ENCODE results near the gene SERPINH1.

SERPINH1 gene

GRCh38 chr11:75538150-75538942 is 23.7 kb upstream of the SERPINH1 start:
- Histone ChIP-seq H4K20me1 (ENCODE audit: insufficient read depth, low read length) (no peaks in the 10 kb centered on the region), H3K27ac (ENCODE audit: low read length) (no peak overlapping the region), H3K79me2 (ENCODE audit: low read length) (no peaks in the 10 kb centered on the region), H3K4me1 (ENCODE audit: low read length) (no peaks in the 10 kb centered on the region), H3K4me3 (ENCODE audit: low read length) (no peak overlapping the region), H3K4me2 (ENCODE audit: low read depth, low read length) (no peak overlapping the region), H3F3A (ENCODE audit: insufficient read depth, low read length) (no peaks in the 10 kb centered on the region), H3K36me3 (replicated peaks; ENCODE audit: insufficient read depth, low read length) (no peaks in the 10 kb centered on the region), H3K9me3 (replicated peaks; ENCODE audit: insufficient read depth, low read length) (no peaks in the 10 kb centered on the region), H3K27me3 (replicated peaks; ENCODE audit: insufficient read depth, low read length) (no peaks in the 10 kb centered on the region), H3K9me2 (replicated peaks; ENCODE audit: insufficient read depth, low read length) (no peaks in the 10 kb centered on the region), H3K9ac (ENCODE audit: low read length) (no peak overlapping the region), H2AFZ (ENCODE audit: low read length) (no peak overlapping the region)
- TF ChIP-seq CTCF (IDR thresholded peaks at IDR 0.05; ENCODE audit: low read length) (no peak), EZH2 (optimal IDR thresholded peaks at IDR 0.05; ENCODE audit: low read depth, low read length) (no peak), EZH2phosphoT487 (IDR thresholded peaks at IDR 0.05; ENCODE audit: low read length) (no peak)
- DNase-seq, result no peak

GRCh38 chr11:75539459-75540334 is 22.4 kb upstream of the SERPINH1 start:
- Histone ChIP-seq H3K27ac (ENCODE audit: low read length) (no peak overlapping the region), H3K4me1 (ENCODE audit: low read length) (no peaks in the 10 kb centered on the region), H3K4me3 (ENCODE audit: low read length) (no peak overlapping the region), H3K9me2 (replicated peaks; ENCODE audit: insufficient read depth, low read length) (no peaks in the 10 kb centered on the region), H2AFZ (ENCODE audit: low read length) (no peak overlapping the region), H3K36me3 (replicated peaks; ENCODE audit: insufficient read depth, low read length) (no peaks in the 10 kb centered on the region), H3K9me3 (replicated peaks; ENCODE audit: insufficient read depth, low read length) (no peaks in the 10 kb centered on the region), H3K4me2 (ENCODE audit: low read depth, low read length) (no peak overlapping the region), H3F3A (ENCODE audit: insufficient read depth, low read length) (no peaks in the 10 kb centered on the region), H4K20me1 (ENCODE audit: insufficient read depth, low read length) (no peaks in the 10 kb centered on the region), H3K9ac (ENCODE audit: low read length) (no peak overlapping the region), H3K27me3 (replicated peaks; ENCODE audit: insufficient read depth, low read length) (no peaks in the 10 kb centered on the region), H3K79me2 (ENCODE audit: low read length) (no peaks in the 10 kb centered on the region)
- no peak for DNase-seq
- TF ChIP-seq CTCF (IDR thresholded peaks at IDR 0.05; ENCODE audit: low read length), result no peak
- no peak for TF ChIP-seq EZH2phosphoT487 (IDR thresholded peaks at IDR 0.05; ENCODE audit: low read length)
- no peak for TF ChIP-seq EZH2 (optimal IDR thresholded peaks at IDR 0.05; ENCODE audit: low read depth, low read length)

GRCh38 chr11:75541193-75542087 is 20.6 kb upstream of the SERPINH1 start:
- no peak overlapping the region for H3K27ac ChIP-seq (ENCODE audit: low read length)
- no peak overlapping the region for H3K4me2 ChIP-seq (ENCODE audit: low read depth, low read length)
- H3K4me3 ChIP-seq (ENCODE audit: low read length), result no peak overlapping the region
- no peak overlapping the region for H3K9ac ChIP-seq (ENCODE audit: low read length)
- no peaks in the 10 kb centered on the region for H3K79me2 ChIP-seq (ENCODE audit: low read length)
- DNase-seq, result no peak
- TF ChIP-seq EZH2phosphoT487 (IDR thresholded peaks at IDR 0.05; ENCODE audit: low read length) (no peak), EZH2 (optimal IDR thresholded peaks at IDR 0.05; ENCODE audit: low read depth, low read length) (no peak), CTCF (IDR thresholded peaks at IDR 0.05; ENCODE audit: low read length) (no peak)
- no peaks in the 10 kb centered on the region for H3F3A ChIP-seq (ENCODE audit: insufficient read depth, low read length)
- peaks cover under 1% of the 10 kb centered on the region; the same call in 1 of the 2 replicates for H3K27me3 ChIP-seq (replicated peaks; ENCODE audit: insufficient read depth, low read length)
- no peaks in the 10 kb centered on the region for H3K9me3 ChIP-seq (replicated peaks; ENCODE audit: insufficient read depth, low read length)
- H4K20me1 ChIP-seq (ENCODE audit: insufficient read depth, low read length), result no peaks in the 10 kb centered on the region
- no peak overlapping the region for H2AFZ ChIP-seq (ENCODE audit: low read length)
- no peaks in the 10 kb centered on the region for H3K36me3 ChIP-seq (replicated peaks; ENCODE audit: insufficient read depth, low read length)
- no peaks in the 10 kb centered on the region for H3K9me2 ChIP-seq (replicated peaks; ENCODE audit: insufficient read depth, low read length)
- H3K4me1 ChIP-seq (ENCODE audit: low read length), result no peaks in the 10 kb centered on the region

Data from MM.1S (cell line).